ENCODE measurements around the gene ZNF512. TPM values are rescaled to one million over a fixed set of nuclear protein-coding genes. Genes with fewer than 3 reads are reported as not detected.
"Not testable (repeated sequence)": the region's sequence is repeated elsewhere in the genome, so short reads cannot be mapped to it uniquely, and the experiment has no call there.

The ZNF512 gene
- total RNA-seq, 4 donors from 2014 or later: 29.1 to 115 (median 37.1) TPM

- no peaks in the 10 kb centered on the region for H3K27me3 ChIP-seq
- no peak overlapping the region for H3K4me3 ChIP-seq
- no peaks in the 10 kb centered on the region for H3K4me1 ChIP-seq
- no peaks in the 10 kb centered on the region for H3K9me3 ChIP-seq
- DNase-seq: no peak
- no peaks in the 10 kb centered on the region for H3K36me3 ChIP-seq
- no peak overlapping the region for H3K27ac ChIP-seq
- no peak for TF ChIP-seq POLR2A (IDR thresholded peaks at IDR 0.05)
- TF ChIP-seq CTCF (IDR thresholded peaks at IDR 0.05): no peak
Observed at GRCh38 chr2:27549303-27549702, 33.5 kb upstream of the ZNF512 start.

- H3K36me3 ChIP-seq: no peaks in the 10 kb centered on the region
- no peak overlapping the region for H3K4me3 ChIP-seq
- no peaks in the 10 kb centered on the region for H3K4me1 ChIP-seq
- H3K27me3 ChIP-seq: no peaks in the 10 kb centered on the region
- no peaks in the 10 kb centered on the region for H3K9me3 ChIP-seq
- no peak for DNase-seq
- H3K27ac ChIP-seq: no peak overlapping the region
- TF ChIP-seq POLR2A (IDR thresholded peaks at IDR 0.05): no peak
- TF ChIP-seq CTCF (IDR thresholded peaks at IDR 0.05): no peak
Observed at GRCh38 chr2:27551514-27551913, 31.3 kb upstream of the ZNF512 start.

- H3K9me3 ChIP-seq: no peaks in the 10 kb centered on the region
- H3K36me3 ChIP-seq: no peaks in the 10 kb centered on the region
- no peak overlapping the region for H3K27ac ChIP-seq
- DNase-seq: no peak
- no peaks in the 10 kb centered on the region for H3K27me3 ChIP-seq
- no peaks in the 10 kb centered on the region for H3K4me1 ChIP-seq
- H3K4me3 ChIP-seq: no peak overlapping the region
- TF ChIP-seq CTCF (IDR thresholded peaks at IDR 0.05) (no peak), POLR2A (IDR thresholded peaks at IDR 0.05) (no peak)
Observed at GRCh38 chr2:27552941-27553340, 29.9 kb upstream of the ZNF512 start.

- not testable (repeated sequence) for H3K9me3 ChIP-seq, H3K4me3 ChIP-seq, H3K36me3 ChIP-seq, H3K4me1 ChIP-seq, H3K27ac ChIP-seq, DNase-seq, H3K27me3 ChIP-seq
Observed at GRCh38 chr2:27554451-27554850, 28.4 kb upstream of the ZNF512 start.

- H3K27ac ChIP-seq: no peak overlapping the region
- no peaks in the 10 kb centered on the region for H3K36me3 ChIP-seq
- no peaks in the 10 kb centered on the region for H3K4me1 ChIP-seq
- no peaks in the 10 kb centered on the region for H3K27me3 ChIP-seq
- TF ChIP-seq CTCF (IDR thresholded peaks at IDR 0.05) (no peak), POLR2A (IDR thresholded peaks at IDR 0.05) (no peak)
- H3K9me3 ChIP-seq: no peaks in the 10 kb centered on the region
- DNase-seq: no peak
- H3K4me3 ChIP-seq: no peak overlapping the region
Observed at GRCh38 chr2:27559228-27559627, 23.6 kb upstream of the ZNF512 start.

GRCh38 chr2:27561060-27561459 lies 21.8 kb upstream of the ZNF512 start:
- Histone ChIP-seq H3K9me3 (no peaks in the 10 kb centered on the region), H3K27me3 (no peaks in the 10 kb centered on the region), H3K4me3 (no peak overlapping the region), H3K36me3 (no peaks in the 10 kb centered on the region), H3K27ac (no peak overlapping the region), H3K4me1 (no peaks in the 10 kb centered on the region)
- TF ChIP-seq POLR2A (IDR thresholded peaks at IDR 0.05) (no peak), CTCF (IDR thresholded peaks at IDR 0.05) (no peak)
- no peak for DNase-seq
